ENCODE measurements around the gene C11orf68. TPM values are rescaled to one million over a fixed set of nuclear protein-coding genes. Genes with fewer than 3 reads are reported as not detected.

Gene C11orf68
- total RNA-seq, 3 donors from 2014 or later (not counting 1 experiment from before 2014, with no cell fraction given), result 19.9 to 28.3 (median 20.7) TPM

DNA sequence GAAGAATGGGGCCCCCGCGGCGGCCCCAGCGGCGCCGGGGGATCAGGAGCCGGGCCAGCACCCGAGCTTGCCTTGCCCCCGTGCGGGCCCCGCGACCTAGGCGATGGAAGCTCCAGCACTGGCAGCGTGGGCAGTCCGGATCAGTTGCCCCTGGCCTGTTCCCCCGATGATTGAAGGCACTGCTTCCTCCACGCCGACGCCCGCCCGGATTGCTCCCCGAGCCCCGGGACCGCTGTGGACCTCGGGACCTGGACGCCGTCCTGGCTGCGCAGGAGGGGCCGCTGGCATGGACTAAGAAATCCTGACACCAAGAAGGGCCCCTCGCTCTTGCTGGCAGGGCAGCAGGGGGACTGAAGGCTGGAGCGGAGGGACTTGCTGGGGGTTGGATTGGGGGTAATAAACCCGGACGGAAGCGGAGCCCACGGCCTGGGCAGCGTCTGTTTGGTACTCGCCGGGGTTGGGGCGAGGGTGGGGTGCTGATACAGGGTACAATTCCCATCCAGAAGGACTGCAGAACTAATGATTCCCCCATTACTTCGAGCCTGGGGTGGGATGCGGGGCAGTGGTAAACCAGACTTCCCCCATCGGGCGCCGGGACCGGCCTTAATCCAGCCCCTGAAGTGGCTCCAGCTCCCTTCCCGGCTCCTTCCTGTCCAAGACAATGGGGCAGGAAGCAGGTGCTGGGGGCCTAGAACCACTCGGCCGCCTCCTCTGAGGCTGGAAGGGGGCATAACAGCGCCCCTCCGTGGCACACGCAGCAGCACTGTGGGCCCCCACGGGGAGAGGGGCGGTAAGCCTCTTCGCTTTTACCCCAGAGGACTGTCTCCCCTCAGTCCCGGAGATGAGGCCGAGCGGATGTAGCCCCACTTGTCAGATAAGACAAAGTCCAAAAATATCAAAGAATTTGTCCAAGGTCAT, 27.4 kb downstream of the C11orf68 start:
- intact Hi-C loops (cut with micrococcal nuclease), result loop anchor here (2.0 to 5.0 kb wide), 2 partner anchors 27 to 71 kb away; partner anchors contain the start of genes C11orf68, DRAP1 and SART1
- ATAC-seq (no peak), DNase-seq (peak in 1 of 2 donors; percentile 58)
- Histone ChIP-seq H3K4me3 (ENCODE audit: low read length) (peak overlapping the region; percentile 53), H3K36me3 (ENCODE audit: control insufficient read depth, insufficient read depth, low read length) (peaks cover under 1% of the 10 kb centered on the region), H3K4me1 (ENCODE audit: control insufficient read depth, insufficient read depth, low read length) (peaks cover 68% of the 10 kb centered on the region), H3K27me3 (ENCODE audit: control insufficient read depth, insufficient read depth, low read length) (no peaks in the 10 kb centered on the region), H3K9me3 (ENCODE audit: control insufficient read depth, insufficient read depth, low read length) (no peaks in the 10 kb centered on the region), H3K27ac (ENCODE audit: low read length) (peak overlapping the region; percentile 59)
- H3K4me1 Mint-ChIP-seq, result peaks cover 55 to 60% of the 10 kb centered on the region in 2 donors
- peak overlapping the region; percentile 88 for H3K4me3 Mint-ChIP-seq
- H3K27ac Mint-ChIP-seq, result peak overlapping the region; percentile 88 to 96
- no peaks in the 10 kb centered on the region for H3K9me3 Mint-ChIP-seq
- no peaks in the 10 kb centered on the region for H3K27me3 Mint-ChIP-seq (ENCODE audit: low read depth in 2 of 2)
- TF ChIP-seq, protein P1, sequence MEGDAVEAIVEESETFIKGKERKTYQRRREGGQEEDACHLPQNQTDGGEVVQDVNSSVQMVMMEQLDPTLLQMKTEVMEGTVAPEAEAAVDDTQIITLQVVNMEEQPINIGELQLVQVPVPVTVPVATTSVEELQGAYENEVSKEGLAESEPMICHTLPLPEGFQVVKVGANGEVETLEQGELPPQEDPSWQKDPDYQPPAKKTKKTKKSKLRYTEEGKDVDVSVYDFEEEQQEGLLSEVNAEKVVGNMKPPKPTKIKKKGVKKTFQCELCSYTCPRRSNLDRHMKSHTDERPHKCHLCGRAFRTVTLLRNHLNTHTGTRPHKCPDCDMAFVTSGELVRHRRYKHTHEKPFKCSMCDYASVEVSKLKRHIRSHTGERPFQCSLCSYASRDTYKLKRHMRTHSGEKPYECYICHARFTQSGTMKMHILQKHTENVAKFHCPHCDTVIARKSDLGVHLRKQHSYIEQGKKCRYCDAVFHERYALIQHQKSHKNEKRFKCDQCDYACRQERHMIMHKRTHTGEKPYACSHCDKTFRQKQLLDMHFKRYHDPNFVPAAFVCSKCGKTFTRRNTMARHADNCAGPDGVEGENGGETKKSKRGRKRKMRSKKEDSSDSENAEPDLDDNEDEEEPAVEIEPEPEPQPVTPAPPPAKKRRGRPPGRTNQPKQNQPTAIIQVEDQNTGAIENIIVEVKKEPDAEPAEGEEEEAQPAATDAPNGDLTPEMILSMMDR (IDR thresholded peaks at IDR 0.05), result no peak
- H3K36me3 Mint-ChIP-seq, result no peaks in the 10 kb centered on the region
- under 1% methylated on average over 57 of the region's 57 CpGs for WGBS (ENCODE audit: insufficient coverage)

DNA sequence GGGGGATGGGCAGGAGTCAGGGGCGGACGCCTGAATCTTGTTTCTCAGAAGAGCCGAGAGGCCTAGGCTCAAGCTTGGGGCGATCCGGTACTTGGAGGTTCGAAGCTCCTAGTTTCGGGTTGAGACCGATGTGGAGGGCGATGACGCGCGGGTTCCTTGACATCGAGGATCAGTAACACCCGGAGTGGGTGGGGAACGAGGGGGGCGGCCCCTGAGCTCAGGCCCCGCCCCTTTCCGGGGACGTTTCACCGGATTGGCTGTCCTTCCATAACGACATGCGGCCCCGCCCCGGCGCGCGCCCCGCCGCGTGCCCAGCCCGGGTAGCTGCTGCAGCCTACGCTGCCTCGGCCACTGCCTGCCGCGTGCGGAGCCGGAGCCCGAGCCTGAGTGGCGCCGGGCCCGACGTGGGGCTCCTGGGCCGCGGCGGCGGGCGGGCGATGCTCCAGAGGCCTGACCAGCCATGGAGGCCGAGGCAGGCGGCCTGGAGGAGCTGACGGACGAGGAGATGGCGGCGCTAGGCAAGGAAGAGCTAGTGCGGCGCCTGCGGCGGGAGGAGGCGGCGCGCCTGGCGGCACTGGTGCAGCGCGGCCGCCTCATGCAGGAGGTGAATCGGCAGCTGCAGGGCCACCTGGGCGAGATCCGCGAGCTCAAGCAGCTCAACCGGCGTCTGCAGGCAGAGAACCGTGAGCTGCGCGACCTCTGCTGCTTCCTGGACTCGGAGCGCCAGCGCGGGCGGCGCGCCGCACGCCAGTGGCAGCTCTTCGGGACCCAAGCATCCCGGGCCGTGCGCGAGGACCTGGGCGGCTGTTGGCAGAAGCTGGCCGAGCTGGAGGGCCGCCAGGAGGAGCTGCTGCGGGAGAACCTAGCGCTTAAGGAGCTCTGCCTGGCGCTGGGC, 28.3 kb downstream of the C11orf68 start, which contains the start of gene CCDC85B:
CCDC85B (plus strand) TSS at position 350 of the 895 bp plus-strand sequence; CDS start at position 461, 111 bp downstream.
- no peaks in the 10 kb centered on the region for H3K36me3 Mint-ChIP-seq
- TF ChIP-seq, protein P1 (IDR thresholded peaks at IDR 0.05), result no peak
- H3K4me3 ChIP-seq (ENCODE audit: low read length), result peak within 1 kb of the TSS; percentile 53
- H3K27ac Mint-ChIP-seq, result peak within 1 kb of the TSS; percentile 88 to 96
- no peaks in the 10 kb centered on the region for H3K9me3 ChIP-seq (ENCODE audit: control insufficient read depth, insufficient read depth, low read length)
- H3K4me1 ChIP-seq (ENCODE audit: control insufficient read depth, insufficient read depth, low read length), result peaks cover 68% of the 10 kb centered on the region
- peak within 1 kb of the TSS; percentile 88 for H3K4me3 Mint-ChIP-seq
- H3K27me3 ChIP-seq (ENCODE audit: control insufficient read depth, insufficient read depth, low read length), result no peaks in the 10 kb centered on the region
- H3K36me3 ChIP-seq (ENCODE audit: control insufficient read depth, insufficient read depth, low read length), result peaks cover 3% of the 10 kb centered on the region
- H3K4me1 Mint-ChIP-seq, result peaks cover 57 to 62% of the 10 kb centered on the region in 2 donors
- H3K27me3 Mint-ChIP-seq (ENCODE audit: low read depth in 2 of 2), result no peaks in the 10 kb centered on the region
- H3K9me3 Mint-ChIP-seq, result no peaks in the 10 kb centered on the region
- peak within 1 kb of the TSS; percentile 97 for H3K27ac ChIP-seq (ENCODE audit: low read length)
- peak; percentile 74 to 90 (median 78) for ATAC-seq
- WGBS (ENCODE audit: insufficient coverage), result under 1% methylated on average over 94 of the region's 94 CpGs
- peak; percentile 98 to 99 for DNase-seq
- intact Hi-C loops (cut with micrococcal nuclease), result loop anchor here (1.0 to 5.0 kb wide), 3 partner anchors 10 to 72 kb away; partner anchors contain the start of genes C11orf68, DRAP1, FOSL1 and SART1

DNA sequence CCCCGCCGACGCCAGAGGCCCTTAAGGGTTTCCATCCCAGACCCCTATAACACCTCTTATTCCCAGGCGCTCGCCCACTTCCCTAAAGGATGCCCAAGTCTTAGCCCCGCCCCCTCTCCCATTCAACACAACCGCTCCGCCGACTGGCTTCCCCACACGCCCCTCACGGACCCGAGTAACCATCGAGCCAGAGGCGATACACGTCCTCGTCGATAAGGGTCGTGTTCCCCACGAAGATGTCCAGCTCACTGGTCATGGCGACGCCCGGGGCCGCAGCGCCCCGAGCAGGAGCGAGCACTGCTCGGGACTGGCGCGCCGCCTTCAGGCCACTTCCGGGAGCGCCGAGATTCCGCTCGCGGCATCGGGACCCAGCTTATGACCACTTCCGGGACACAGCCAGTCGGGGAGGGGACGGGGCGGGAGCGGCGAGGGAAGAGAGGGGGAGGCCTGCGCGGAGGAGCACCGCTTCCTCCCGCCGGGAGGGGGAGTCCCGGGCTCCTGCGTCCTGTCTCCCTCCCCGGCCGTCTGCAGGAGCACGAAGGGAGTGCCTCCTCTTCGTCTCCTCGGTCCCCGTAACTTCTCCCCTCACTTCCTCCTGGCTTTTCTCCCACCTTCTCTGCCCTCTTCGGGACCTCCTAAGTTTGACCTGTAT, 30.6 kb downstream of the C11orf68 start, which contains the start of gene FIBP:
FIBP (minus strand) TSS at position 309 of the 652 bp plus-strand sequence; CDS start at position 256, 53 bp downstream.
- H3K27ac ChIP-seq (ENCODE audit: low read length), result peak within 1 kb of the TSS; percentile 97
- peaks cover 16% of the 10 kb centered on the region for H3K36me3 ChIP-seq (ENCODE audit: control insufficient read depth, insufficient read depth, low read length)
- peak within 1 kb of the TSS; percentile 88 to 96 for H3K27ac Mint-ChIP-seq
- H3K4me1 ChIP-seq (ENCODE audit: control insufficient read depth, insufficient read depth, low read length), result peaks cover 72% of the 10 kb centered on the region
- H3K27me3 Mint-ChIP-seq (ENCODE audit: low read depth in 2 of 2), result no peaks in the 10 kb centered on the region
- no peaks in the 10 kb centered on the region for H3K9me3 ChIP-seq (ENCODE audit: control insufficient read depth, insufficient read depth, low read length)
- H3K9me3 Mint-ChIP-seq, result no peaks in the 10 kb centered on the region
- DNase-seq (peak; percentile 88 to 97), ATAC-seq (peak; percentile 60 to 79 (median 64))
- H3K36me3 Mint-ChIP-seq, result no peaks in the 10 kb centered on the region
- under 1% methylated on average over 57 of the region's 57 CpGs for WGBS (ENCODE audit: insufficient coverage)
- peak within 1 kb of the TSS; percentile 72 for H3K4me3 ChIP-seq (ENCODE audit: low read length)
- intact Hi-C loops (cut with micrococcal nuclease), result no loop called here
- TF ChIP-seq, protein P1 (IDR thresholded peaks at IDR 0.05), result peak; percentile 90
- H3K4me1 Mint-ChIP-seq, result peaks cover 60 to 68% of the 10 kb centered on the region in 2 donors
- peak within 1 kb of the TSS; percentile 88 for H3K4me3 Mint-ChIP-seq
- H3K27me3 ChIP-seq (ENCODE audit: control insufficient read depth, insufficient read depth, low read length), result no peaks in the 10 kb centered on the region
